Activated CD4-positive, CD25-positive, alpha-beta regulatory T cell (primary cell): ENCODE data around the gene SIPA1L3.

Source experiments
- DNase-seq, 4 experiments: peaks; one replicate each; lab custom pipeline; 2025; lab: John Stamatoyannopoulos, UW

Gene SIPA1L3

GRCh38 chr19:37942516-37942902, 35.5 kb downstream of the SIPA1L3 start:
- DNase-seq, result no peak

GRCh38 chr19:37943480-37943879, 36.5 kb downstream of the SIPA1L3 start:
- no peak for DNase-seq

- DNase-seq, result no peak
These were observed 39.1 kb downstream of the SIPA1L3 start for GRCh38 chr19:37946132-37946531.

GRCh38 chr19:37947778-37948177, 40.8 kb downstream of the SIPA1L3 start:
- DNase-seq, result no peak

- DNase-seq, result no peak
These were observed 41.4 kb downstream of the SIPA1L3 start for GRCh38 chr19:37948362-37948761.

- no peak for DNase-seq
These were observed 43.6 kb downstream of the SIPA1L3 start for GRCh38 chr19:37950471-37951175.

GRCh38 chr19:37951816-37952210, 44.8 kb downstream of the SIPA1L3 start:
- DNase-seq, result no peak

GRCh38 chr19:37953171-37953917, 46.3 kb downstream of the SIPA1L3 start:
- DNase-seq, result no peak

- no peak for DNase-seq
These were observed 46.9 kb downstream of the SIPA1L3 start for GRCh38 chr19:37953918-37954303.

GRCh38 chr19:37954421-37954874, 47.4 kb downstream of the SIPA1L3 start:
- DNase-seq, result no peak

- no peak for DNase-seq
These were observed 49.0 kb downstream of the SIPA1L3 start for GRCh38 chr19:37955986-37956385.

GRCh38 chr19:37957176-37957575, 50.2 kb downstream of the SIPA1L3 start:
- no peak for DNase-seq

- DNase-seq, result no peak
These were observed 52.7 kb downstream of the SIPA1L3 start for GRCh38 chr19:37959665-37960114.

GRCh38 chr19:37961198-37961597, 54.2 kb downstream of the SIPA1L3 start:
- DNase-seq, result no peak

- no peak for DNase-seq
These were observed 56.4 kb downstream of the SIPA1L3 start for GRCh38 chr19:37963190-37963936.

- DNase-seq, result no peak
These were observed 57.1 kb downstream of the SIPA1L3 start for GRCh38 chr19:37964109-37964508.

GRCh38 chr19:37966211-37966661, 59.2 kb downstream of the SIPA1L3 start:
- DNase-seq, result no peak

GRCh38 chr19:37966662-37967231, 59.7 kb downstream of the SIPA1L3 start:
- no peak for DNase-seq

- no peak for DNase-seq
These were observed 62.7 kb downstream of the SIPA1L3 start for GRCh38 chr19:37969695-37970094.

- no peak for DNase-seq
These were observed 63.7 kb downstream of the SIPA1L3 start for GRCh38 chr19:37970699-37971098.

- DNase-seq, result no peak
These were observed 65.8 kb downstream of the SIPA1L3 start for GRCh38 chr19:37972803-37973202.

GRCh38 chr19:37973666-37974065, 66.7 kb downstream of the SIPA1L3 start:
- no peak for DNase-seq
